GM18951 (cell line): ENCODE results near the gene C19orf38.

Source experiments
- POLR2A ChIP-seq: IDR thresholded peaks from 4 replicates; pipeline ENCODE4 v1.6.1; 2011; ENCODE audit warnings: mild to moderate bottlenecking; ENCODE audit not compliant: insufficient read length, insufficient read depth; ENCODE audit errors: extremely low read depth
- in situ Hi-C: fragments of 300-500 bp; cut with MboI; formaldehyde crosslinking; loops from one replicate; pipeline ENCODE4 v1.12.0; 2022; ENCODE audit warnings: low sequenced_read_pairs, mixed read lengths, inconsistent platforms; ENCODE audit not compliant: unreplicated experiment

C19orf38 gene

DNA sequence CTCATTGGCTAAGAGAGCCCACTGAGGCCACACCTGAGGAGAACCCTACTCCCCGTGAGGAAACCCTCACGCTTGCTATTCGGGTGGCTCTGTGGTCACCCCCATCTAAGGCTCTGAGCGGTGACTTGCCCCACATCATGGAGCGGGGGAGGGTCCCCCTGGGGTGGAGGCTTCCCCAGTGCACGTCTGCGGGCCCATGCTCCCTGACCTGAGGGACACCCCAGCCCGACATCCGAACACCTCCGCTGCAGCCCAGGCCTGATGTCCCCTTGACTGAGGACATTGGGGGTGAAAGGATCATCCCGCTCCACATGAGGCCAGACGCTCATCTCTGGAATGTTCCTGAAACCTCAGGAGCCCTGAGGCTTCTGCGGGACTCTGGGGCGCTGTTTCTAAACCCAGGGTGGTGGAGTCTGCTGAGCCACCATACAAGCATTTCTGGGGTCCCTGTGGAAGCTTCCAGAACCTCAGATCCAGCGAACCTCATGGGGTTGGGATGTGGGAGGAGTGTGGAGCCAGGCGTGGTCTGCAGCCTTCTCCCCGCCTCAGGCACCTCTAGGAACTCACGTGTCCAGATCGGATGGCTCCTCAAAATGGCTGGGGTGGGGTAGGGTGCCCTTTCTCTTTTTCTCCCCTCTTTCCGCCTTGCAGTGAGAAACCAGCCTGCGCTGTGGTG, 32.1 kb upstream of the C19orf38 start:
- in situ Hi-C loops, result no loop called here
- TF ChIP-seq POLR2A, result no peak

DNA sequence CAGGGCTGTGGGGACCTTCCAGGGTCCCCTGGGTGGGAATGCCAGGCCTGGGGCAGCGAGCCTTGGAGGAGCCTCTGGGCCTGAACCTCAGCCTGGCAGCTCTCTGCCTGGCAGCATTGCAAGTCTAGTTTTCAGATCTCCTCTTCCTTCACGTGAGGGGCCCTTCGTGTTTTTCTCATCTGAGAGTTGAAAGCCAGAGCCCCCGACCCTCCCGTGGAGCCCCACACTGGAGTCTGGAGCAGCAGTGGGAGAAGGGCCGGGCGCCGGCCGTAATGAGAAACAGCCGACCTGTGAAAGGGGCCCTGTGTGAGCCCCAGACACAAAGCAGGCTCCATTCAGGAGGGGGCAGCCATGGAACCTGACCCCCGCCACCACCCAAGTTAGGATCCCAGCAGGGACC, 31.5 kb upstream of the C19orf38 start:
- in situ Hi-C loops, result no loop called here
- TF ChIP-seq POLR2A, result no peak

DNA sequence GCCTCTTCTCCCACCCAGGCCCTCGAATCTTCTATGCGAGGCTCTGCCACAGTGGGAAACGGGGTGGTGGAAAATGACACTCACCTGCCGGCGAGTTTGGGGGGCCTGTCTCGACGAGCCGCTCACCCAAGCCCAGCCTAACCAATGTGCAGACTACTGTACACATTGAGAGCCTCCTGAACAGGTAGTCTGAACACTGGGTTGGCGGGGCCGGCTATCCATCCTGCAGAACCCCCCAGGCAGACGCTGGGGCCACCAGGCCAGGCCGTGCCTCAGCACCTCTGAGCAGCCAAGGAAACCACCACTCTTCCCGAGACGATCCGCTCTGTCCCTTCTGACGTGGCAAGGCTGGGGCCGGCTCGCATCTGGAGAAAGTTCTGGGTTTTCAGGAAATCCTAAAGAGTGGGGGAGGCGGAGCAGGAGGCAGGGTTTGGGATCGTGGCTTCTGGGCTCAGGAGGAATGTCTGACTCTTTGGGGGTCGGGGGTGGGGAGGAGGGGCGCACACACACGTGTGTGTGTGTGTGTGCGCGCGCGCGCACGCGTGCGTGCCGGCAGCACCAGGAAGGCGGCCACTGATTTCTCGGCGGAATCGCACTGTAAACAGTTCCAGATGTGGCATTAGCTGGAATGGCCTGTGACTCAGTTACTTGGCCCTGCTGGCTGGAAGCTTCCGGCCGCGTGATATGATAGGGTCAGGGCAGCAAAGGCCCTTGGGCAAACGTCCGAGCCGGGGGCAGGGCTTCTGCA, 30.8 kb upstream of the C19orf38 start:
- in situ Hi-C loops, result no loop called here
- TF ChIP-seq POLR2A, result no peak

DNA sequence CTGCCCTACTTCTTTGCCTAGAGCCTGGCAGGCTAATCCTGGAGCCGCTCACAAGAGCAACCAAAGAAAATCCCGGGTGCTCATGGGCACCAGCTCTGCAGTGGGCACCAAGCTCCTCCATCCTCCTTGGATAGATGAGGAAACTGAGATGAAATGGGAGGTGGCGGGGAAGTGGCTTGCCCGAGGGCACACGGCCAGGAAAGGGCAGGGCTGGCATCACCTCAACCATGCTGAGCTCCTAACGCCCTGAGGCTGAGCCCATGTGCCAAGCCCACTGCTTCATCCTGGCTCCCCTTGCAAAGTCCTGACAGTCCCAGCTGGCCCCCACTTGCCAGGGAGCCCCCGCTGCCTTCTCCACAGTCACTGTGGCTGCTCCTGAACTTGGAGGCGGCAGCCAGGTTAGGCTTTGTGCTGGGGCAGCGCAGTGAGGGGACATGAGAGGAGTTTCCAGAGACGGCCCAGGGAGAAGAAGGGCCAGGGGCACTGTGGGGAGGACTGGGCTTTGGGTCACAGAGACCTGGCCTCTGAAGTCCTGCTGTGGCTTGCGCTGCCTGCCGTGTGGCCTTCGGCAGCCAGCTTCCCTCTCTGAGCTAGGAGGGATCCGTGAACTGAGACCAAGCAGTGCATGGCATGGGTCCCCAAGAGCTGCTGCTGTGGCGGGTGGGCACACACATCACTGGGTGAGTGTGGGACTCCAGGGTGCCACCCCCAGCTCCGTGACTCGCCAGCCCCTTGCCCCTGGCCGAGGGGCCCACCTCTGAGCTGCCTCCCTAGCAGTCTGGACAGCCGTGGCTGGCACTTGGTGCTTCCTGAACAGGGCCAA, 29.7 kb upstream of the C19orf38 start:
- in situ Hi-C loops, result no loop called here
- no peak for TF ChIP-seq POLR2A

DNA sequence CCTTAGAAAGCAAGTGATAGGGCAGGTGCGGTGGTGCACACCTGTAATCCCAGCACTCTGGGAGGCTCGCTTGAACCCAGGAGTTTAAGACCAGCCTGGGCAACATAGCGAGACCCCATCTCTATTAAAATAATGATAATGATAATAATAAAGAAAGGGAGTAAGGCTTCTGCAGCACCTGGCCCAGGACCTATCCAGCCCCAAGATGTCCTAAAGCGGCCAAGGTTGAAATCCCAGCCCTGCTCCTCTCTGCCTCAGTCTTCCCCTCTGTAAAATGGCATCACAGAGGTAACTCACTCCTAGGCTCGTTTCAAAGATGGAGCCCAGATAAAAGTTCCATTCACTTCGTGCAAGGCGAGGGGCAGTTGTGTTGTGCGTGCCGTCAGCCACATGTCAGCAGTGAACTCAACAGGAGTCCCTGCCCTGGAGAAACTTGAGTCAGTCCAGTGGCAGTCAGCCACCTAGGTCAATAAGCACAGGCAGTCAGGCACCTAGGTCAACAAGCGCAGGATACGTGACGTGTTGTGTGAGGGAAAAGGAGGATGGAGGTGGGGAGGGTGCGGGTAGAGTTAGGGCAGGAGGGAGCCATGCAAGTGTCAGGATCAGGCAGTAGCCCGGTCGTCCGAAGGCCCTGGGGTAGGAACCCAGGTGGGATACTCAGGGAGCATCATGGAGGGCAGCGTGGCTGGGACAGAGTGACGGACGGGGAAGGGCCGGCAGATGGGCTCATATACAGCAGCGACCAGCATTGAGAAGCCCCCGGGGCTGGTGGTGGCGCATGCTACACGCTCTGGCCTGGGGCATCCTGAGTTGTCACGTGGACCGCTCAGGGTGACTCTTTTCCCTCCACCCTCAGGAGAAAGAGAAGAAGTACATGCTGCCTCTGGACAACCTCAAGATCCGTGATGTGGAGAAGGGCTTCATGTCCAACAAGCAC, 28.8 kb upstream of the C19orf38 start:
- in situ Hi-C loops, result no loop called here
- no peak for TF ChIP-seq POLR2A

DNA sequence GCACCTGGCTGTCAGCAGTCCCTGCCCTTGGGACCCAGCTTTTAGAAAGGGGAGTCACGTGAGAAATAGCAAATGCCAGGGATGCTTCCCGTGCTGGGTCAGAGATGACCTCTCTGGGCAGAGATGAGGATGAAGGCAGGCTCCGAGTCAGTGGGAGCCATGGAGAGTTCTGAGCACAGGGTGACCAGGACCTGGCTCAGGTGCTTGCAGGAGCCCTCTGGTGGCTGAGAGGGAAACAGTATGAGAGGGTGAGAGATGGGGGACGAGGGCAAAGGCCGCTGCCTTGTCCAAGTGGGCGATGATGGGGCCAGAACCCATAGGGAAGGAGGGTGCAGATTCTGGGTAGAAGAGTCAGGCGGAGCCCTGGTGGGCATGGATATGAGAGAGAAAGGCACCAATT, 28.0 kb upstream of the C19orf38 start:
- no peak for TF ChIP-seq POLR2A
- in situ Hi-C loops, result no loop called here

DNA sequence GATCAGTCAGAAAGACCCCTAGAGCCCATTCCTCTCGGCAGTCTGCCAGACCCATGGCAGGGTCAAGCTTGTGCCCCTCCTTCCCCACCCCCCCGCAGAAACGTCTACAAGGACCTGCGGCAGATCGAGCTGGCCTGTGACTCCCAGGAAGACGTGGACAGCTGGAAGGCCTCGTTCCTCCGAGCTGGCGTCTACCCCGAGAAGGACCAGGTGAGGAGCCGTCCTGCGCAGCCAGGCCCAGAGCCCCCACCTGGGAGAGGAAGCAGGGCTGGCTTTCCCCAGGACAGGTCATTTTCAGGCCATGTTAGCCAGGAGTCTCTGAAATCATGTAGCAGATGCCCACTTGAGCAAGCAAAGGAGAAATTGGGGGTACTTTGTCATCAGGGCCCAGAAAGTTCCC, 24.5 kb upstream of the C19orf38 start:
- in situ Hi-C loops, result no loop called here
- no peak for TF ChIP-seq POLR2A

DNA sequence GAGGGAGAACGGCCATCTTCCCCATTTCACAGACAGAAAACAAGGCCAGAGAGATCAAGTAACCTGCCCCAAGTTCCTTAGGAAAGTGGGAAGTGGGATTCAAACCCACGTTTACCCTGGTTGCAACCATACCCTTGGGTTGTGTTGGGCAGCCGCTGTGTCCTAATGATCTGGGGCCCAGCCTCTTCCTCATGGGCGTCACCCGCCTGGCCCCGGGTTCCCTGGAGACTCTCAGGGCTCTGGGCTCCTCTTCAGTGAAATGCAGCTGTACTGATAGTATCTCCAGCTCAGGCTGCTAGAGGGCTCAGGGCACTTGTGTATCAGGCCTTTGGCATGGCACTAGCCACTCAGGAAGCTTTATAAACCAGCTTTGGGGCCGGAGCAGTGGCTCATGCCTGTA, 22.0 kb upstream of the C19orf38 start:
- no peak for TF ChIP-seq POLR2A
- in situ Hi-C loops, result no loop called here

DNA sequence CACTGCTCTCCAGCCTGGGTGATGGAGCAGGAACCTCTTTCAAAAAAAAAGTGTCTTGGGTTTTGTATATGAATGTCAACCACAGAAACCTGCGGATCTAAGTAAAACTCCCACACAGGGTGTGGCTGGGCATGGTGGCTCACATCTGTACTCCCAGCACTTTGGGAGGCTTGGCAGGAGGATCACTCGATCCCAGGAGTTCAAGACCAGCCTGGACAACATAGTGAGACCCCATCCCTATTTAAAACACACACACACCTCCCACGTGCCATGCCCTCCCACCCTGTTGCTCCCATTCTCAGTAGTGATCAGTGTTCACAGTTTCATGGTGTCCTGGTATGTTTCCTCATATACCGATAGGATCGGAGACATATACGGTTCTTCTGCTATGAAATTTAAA, 21.4 kb upstream of the C19orf38 start:
- in situ Hi-C loops, result no loop called here
- no peak for TF ChIP-seq POLR2A

DNA sequence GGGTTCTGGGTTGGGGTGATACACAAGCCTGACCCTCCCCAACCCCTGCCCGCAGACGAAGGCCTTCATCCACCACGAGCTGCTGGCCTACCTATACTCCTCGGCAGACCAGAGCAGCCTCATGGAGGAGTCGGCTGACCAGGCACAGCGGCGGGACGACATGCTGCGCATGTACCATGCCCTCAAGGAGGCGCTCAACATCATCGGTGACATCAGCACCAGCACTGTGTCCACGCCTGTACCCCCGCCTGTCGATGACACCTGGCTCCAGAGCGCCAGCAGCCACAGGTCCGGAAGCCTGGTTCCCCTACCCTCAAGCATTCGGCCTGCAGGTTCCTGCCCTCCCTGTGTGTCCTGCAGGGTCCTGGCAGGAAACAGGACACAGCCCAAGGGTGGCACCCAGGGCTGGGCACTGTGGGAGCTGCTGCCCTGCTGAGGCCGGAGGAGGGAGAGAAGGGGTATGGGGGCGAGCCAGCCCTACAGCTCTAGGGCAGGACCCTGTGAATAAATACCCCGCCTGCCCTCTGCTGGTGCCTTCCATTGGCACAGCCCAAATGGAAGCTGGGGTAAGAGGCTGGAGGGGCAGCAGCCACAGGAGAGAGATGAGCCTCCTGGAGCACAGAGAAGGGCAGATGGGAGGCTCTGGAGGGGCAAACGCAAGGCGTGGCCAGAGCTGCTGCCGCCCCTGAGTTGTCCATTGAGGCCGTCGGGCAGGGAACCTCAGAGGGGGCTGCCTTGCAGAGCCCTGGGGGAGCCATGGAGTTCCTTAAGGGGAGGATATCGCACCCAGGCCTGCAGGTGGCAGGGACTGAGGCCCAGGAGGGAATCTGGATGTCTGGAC, 19.0 kb upstream of the C19orf38 start:
- in situ Hi-C loops, result no loop called here
- TF ChIP-seq POLR2A, result no peak

DNA sequence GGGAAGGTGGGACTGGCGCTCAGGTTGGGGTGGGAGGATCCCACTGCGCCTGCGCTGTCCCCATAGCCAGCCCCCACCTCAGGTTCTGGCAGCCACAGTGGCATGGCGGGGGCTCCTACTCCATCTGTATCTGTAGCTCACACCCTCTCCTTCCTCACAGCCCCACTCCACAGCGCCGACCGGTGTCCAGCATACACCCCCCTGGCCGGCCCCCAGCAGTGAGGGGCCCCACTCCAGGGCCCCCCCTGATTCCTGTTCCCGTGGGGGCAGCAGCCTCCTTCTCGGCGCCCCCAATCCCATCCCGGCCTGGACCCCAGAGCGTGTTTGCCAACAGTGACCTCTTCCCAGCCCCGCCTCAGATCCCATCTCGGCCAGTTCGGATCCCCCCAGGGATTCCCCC, 18.2 kb upstream of the C19orf38 start:
- TF ChIP-seq POLR2A, result no peak
- in situ Hi-C loops, result no loop called here

DNA sequence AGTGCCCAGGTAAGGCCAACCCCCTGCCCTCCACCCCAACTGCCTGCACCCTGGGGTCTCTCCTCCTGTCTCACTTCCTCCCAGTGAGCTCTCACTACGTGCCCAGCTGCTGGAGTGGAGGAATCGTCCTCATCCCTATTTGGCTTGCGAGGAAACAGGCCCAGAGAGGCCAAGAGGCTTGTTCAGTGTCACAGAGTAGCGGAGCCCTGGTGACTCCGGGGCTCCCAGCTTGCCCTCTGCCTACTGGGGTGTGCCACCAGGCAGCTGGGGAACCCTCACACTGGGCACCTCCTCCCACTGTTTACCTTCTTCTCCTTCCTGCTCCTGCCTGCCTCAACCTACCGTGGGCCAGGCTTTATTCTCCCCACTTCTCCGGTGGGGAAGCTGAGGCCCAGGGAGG, 17.8 kb upstream of the C19orf38 start:
- in situ Hi-C loops, result no loop called here

More for the DNA sequence above, 17.8 kb upstream of the C19orf38 start:
- no peak for TF ChIP-seq POLR2A
